Dendritic cell treated with granulocyte-macrophage colony-stimulating factor and Interleukin-4, amounts not matched to agents 40 ng/mL and 50 ng/mL, for 4 days (primary cell): ENCODE data around the gene AEBP1.

ENCODE experiments used
- H3K27ac Mint-ChIP-seq: one replicate; pipeline ENCODE4 v1.8.0; 2022; ENCODE audit warnings: mild to moderate bottlenecking, mixed read lengths
- H3K27me3 Mint-ChIP-seq: one replicate; pipeline ENCODE4 v1.8.0; 2022; ENCODE audit warnings: mild to moderate bottlenecking, mixed read lengths
- H3K36me3 Mint-ChIP-seq: one replicate; pipeline ENCODE4 v1.8.0; 2022; ENCODE audit warnings: low read depth, mixed read lengths
- H3K4me1 Mint-ChIP-seq: one replicate; pipeline ENCODE4 v1.8.0; 2022; ENCODE audit warnings: low read depth, mixed read lengths
- H3K4me3 Mint-ChIP-seq: one replicate; pipeline ENCODE4 v1.8.0; 2022; ENCODE audit warnings: mild to moderate bottlenecking, moderate library complexity, mixed read lengths
- H3K9me3 Mint-ChIP-seq: one replicate; pipeline ENCODE4 v1.8.0; 2022; ENCODE audit warnings: mixed read lengths
- intact Hi-C: fragments of 100-400 bp; cut with micrococcal nuclease; formaldehyde crosslinking; loops from one replicate; pipeline ENCODE4 v1.15.0; 2022

Gene AEBP1

DNA sequence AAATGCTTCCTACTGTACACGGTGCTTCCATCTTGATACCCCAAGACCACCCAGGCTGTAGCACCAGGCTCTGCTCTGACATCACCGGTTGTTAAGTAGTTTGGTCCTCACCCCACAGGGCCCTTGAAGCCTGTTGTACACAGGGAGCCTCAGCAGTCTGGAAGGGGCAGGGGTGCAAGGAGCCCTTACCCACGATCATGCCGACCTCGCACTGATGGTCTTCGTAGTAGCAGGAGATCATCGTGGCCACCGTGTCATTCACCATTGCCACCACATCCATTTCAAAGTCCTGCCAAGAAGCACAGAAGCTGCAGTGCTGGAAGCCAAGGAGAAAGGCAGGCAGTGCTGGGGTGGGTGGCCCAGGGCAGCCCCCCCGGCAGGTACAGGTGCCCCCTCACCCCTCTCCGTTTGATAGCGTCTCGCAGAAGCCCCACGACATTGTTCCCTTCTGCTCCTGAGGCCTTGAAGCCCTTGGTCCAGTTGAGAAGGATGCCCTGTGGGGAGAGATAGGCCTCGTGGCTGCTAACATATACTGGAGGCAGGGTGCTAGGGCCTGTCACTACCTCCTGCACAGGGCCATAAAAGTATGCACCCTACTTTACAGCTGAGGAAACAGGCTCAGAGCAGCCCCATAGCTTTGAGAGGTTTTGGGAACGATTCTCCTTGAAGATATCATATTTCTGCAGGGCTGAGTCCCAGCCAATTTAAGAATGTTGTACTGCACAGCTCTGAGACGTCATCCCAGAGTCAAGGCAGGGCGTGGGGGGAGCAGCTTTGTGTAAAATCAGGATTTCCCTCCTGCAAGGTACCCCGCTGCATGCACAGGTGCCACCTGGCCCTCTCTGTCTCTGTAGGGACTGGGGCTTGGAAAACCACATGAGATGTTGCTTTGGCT is 45.7 kb downstream of the AEBP1 start:
- intact Hi-C loops, result no loop called here
- no peak overlapping the region for H3K4me3 Mint-ChIP-seq
- peaks cover 23% of the 10 kb centered on the region for H3K4me1 Mint-ChIP-seq
- H3K27me3 Mint-ChIP-seq, result peaks cover 31% of the 10 kb centered on the region
- no peaks in the 10 kb centered on the region for H3K9me3 Mint-ChIP-seq
- no peaks in the 10 kb centered on the region for H3K36me3 Mint-ChIP-seq
- peak overlapping the region; percentile 1 for H3K27ac Mint-ChIP-seq

DNA sequence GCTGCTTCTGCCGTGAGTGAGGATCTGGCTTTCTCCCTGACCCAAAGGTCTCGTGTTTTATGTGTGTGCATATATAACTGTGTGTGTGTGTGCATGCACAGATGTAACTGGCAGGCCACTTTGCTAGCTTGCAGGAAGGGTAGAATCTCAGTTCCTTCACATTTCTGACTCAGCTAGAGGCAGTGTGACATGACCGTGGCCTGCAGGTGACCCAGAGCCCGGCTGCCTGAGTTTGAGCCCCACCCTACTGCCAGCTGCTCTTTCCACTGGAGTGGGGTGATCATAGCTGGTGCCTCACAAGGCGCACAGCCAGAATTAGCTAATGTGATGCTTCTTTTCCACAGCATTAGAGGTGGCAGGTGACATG is 46.3 kb downstream of the AEBP1 start:
- intact Hi-C loops, result no loop called here
- Mint-ChIP-seq H3K4me3 (no peak overlapping the region), H3K4me1 (peaks cover 17% of the 10 kb centered on the region), H3K36me3 (no peaks in the 10 kb centered on the region), H3K9me3 (no peaks in the 10 kb centered on the region), H3K27me3 (peaks cover 24% of the 10 kb centered on the region), H3K27ac (peak overlapping the region; percentile 1)

DNA sequence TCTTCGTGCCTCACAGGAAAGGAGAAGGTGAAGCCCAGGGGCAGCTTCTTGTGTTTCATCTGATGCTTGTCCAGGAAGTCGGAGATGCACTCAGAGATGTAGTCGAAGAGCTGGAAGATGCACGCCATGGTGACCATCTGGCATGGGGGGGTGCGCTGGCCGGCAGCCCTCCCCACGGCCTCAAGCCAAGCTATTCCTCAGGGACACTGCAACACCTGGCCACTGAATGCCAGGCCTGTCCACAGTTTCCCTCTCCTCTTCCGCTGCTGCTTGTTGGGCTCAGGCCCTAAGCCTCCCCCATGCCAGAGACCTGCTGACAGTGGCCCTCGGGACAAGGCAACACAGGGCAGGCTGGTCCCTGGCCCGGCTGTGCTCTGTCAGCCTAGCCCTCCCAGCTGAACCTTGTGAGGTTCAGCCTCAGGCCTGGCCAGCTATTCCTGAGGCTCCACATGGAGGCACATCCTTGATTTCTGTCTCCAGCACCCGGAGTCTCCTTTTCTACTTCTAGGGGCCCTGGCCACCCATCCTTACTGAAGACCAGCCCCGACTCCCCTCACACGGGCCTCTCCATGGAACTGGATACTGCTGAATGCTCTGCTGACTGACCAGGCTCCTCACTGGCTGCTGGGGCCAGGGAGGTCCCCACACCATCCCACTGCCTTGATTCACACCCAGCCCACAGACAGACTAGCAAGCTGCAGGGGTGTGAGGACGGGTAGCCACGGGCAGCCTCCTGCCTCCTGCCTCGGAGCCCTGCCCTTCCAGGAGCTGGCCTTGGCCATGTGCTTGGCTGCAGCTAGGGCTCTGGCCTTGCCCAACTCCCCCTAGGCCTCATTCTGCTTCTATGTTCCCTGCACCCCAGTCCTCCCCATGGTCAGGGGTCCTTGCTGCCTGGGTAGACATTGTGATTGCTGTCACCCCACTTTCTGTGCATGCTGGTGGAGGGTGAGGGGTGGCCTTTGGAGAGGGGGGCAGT is 47.1 kb downstream of the AEBP1 start:
- no peaks in the 10 kb centered on the region for H3K9me3 Mint-ChIP-seq

DNA sequence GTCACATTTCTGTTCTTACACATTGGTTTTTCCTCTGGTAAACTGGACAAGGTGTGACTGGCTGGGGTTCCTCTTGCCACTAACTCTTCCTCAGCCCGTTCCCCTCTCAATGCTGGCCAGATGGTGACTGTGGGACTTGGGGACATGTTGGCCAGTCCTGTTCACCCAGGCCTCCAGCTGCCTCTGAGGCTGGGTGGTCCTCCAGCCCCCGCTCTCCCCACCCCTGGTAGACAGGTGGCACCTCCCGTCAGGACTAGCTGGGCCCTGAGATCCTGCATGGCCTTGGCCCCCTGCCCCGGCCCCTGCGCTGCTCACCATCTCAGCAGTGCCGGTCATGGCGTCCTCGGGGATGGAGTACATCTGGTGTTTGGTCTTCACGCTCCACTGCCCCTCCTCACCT is 47.8 kb downstream of the AEBP1 start:
- Mint-ChIP-seq H3K4me3 (no peak overlapping the region), H3K4me1 (peaks cover 6% of the 10 kb centered on the region), H3K9me3 (no peaks in the 10 kb centered on the region), H3K27ac (peak overlapping the region; percentile 42), H3K36me3 (no peaks in the 10 kb centered on the region), H3K27me3 (peaks cover 11% of the 10 kb centered on the region)
- intact Hi-C loops, result no loop called here

More for the DNA sequence above, 47.1 kb downstream of the AEBP1 start:
- Mint-ChIP-seq H3K27ac (peak overlapping the region; percentile 1), H3K36me3 (no peaks in the 10 kb centered on the region), H3K27me3 (peaks cover 18% of the 10 kb centered on the region), H3K4me3 (no peak overlapping the region), H3K4me1 (peaks cover 9% of the 10 kb centered on the region)
- intact Hi-C loops, result no loop called here

DNA sequence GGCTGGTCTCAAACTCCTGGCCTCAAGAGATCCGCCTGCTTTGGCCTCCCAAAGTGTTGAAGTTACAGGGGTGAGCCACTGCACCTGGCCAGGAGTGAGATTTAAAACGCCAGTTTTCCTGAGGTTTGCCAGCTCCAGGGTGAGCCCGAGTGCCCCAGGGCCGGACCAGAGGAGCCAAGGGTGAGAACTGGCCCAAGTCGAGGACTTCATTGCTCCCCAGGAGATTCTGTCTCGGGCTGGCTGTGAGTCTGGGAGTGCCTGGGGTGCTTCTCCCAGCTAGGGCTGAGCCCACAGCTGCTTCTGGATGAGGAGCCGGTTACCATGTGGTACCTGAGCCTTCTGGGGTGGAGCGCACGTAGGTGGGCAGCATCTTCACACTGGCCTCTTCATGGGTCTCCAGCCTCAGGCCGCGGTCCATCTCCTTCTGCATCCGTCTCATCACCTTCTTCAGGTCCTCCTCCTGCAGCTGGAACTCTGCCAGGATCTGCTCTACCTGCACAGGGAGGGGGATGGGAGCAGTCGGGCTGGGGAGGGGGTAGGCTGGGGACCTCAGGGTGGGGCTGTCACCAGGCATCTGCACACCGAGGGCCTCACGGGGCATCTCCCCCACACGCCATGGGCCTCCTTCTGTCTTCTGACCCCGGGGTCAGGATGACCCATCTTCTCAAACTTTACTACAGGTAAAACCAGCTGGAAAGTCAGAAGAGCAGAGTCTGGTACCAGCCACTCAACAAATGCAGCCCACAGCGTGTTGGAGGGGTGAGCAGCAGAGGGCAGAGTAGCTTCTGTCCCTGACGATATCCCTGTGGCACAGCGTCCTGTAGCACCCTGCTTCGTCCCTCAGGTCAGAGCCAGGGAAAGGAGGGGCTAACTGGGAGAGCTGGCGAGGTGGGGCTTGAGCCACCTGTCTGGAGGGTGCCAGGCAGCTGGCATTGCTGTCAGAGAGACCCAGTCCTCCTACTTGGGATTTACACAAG is 49.1 kb downstream of the AEBP1 start:
- Mint-ChIP-seq H3K36me3 (no peaks in the 10 kb centered on the region), H3K4me1 (peaks cover 6% of the 10 kb centered on the region), H3K27me3 (peaks cover 2% of the 10 kb centered on the region), H3K4me3 (no peak overlapping the region), H3K9me3 (no peaks in the 10 kb centered on the region), H3K27ac (peak overlapping the region; percentile 42)
- intact Hi-C loops, result no loop called here

DNA sequence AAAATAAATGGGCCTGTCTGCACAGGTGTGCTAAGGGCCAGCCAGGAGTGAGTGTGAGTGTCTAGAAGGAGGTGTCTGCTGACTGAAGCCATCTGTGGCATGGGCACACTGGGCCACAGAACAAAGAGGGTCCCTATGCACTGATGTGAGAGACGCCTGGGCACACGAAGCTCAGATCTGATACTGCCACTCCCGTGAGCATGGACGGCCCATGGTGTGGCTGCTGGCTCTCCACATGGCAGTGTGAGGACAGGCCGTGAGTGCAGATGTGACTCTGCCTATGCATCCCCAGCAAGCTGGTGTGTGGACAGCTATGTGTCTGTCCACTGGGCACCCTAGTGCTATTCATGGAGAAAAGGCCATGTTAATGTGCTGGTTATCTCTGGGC is 49.8 kb downstream of the AEBP1 start:
- no peak overlapping the region for H3K4me3 Mint-ChIP-seq
- H3K27me3 Mint-ChIP-seq, result no peaks in the 10 kb centered on the region
- no peak overlapping the region for H3K27ac Mint-ChIP-seq

DNA sequence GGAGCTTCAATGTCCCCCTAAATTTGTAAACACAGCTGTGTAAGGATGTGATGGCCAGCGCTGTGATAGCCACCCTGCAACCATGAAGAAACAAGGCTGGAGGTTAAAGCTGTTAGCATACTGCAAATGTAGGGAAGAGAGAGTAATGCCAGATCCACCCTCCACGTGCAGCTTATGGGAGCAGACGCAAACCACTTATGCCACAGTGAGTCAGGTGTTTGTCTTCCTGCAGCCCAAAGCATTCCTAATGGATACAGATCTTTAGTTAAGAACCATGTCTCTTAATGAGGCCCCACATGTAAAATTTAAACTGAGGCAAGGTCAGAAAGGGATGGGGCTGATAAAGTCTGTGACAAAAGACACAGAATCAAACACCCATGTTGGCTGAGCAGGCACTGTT is 50.6 kb downstream of the AEBP1 start:
- Mint-ChIP-seq H3K9me3 (no peaks in the 10 kb centered on the region), H3K27me3 (no peaks in the 10 kb centered on the region), H3K36me3 (no peaks in the 10 kb centered on the region), H3K4me1 (peaks cover 6% of the 10 kb centered on the region), H3K4me3 (no peak overlapping the region), H3K27ac (no peak overlapping the region)
- intact Hi-C loops, result no loop called here

More for the DNA sequence above, 49.8 kb downstream of the AEBP1 start:
- intact Hi-C loops, result no loop called here
- H3K9me3 Mint-ChIP-seq, result no peaks in the 10 kb centered on the region
- H3K4me1 Mint-ChIP-seq, result peaks cover 6% of the 10 kb centered on the region
- H3K36me3 Mint-ChIP-seq, result no peaks in the 10 kb centered on the region

DNA sequence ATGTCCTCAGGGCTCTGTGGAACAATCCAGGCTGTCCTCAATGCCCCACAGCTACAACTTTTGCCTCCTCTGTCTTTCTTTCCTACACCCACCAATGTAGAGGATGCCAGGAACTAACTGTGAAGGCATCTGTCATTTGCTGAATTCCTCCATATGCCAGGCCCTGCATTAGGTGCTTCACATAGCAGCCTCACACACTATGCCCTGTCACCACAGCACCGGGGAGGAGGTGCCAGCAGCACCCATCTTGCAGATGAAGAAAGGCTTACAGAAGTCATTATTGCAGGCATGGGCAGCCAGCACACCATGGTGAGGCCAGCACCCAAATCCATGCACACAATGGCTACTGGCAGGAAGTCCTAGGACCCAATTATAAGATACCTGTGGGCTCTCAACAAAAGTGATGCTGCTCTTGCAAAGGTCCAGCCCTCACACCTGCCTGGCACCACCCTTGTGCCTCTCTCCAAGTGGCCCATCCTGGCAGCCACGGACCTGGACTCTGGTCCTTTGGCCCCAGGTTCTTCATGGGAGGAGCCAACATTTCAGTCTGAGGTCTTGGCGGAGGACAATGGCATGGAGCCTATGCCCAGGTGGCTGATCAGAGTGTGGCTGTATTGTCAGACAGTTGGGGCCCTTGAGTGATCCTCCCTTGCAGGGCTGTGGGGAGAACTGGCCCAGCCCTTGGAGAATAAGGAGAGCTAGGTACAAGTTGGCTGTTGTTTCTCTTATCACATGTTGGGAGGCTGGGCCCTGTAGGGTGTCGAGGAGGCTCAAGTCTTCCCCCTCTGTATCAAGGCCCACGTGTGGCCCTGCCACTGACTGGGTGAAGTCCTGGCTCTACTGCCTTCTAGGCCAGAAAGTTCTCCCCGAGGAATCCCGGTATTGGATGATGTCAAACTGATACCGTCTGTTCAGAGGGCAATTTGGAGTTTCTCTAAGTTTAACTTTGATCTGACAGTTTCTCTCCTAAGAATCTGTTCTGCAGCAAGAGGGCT is 51.3 kb downstream of the AEBP1 start:
- Mint-ChIP-seq H3K36me3 (no peaks in the 10 kb centered on the region), H3K27me3 (no peaks in the 10 kb centered on the region), H3K4me3 (no peak overlapping the region), H3K4me1 (peaks cover 6% of the 10 kb centered on the region), H3K9me3 (no peaks in the 10 kb centered on the region), H3K27ac (no peak overlapping the region)
- intact Hi-C loops, result no loop called here

DNA sequence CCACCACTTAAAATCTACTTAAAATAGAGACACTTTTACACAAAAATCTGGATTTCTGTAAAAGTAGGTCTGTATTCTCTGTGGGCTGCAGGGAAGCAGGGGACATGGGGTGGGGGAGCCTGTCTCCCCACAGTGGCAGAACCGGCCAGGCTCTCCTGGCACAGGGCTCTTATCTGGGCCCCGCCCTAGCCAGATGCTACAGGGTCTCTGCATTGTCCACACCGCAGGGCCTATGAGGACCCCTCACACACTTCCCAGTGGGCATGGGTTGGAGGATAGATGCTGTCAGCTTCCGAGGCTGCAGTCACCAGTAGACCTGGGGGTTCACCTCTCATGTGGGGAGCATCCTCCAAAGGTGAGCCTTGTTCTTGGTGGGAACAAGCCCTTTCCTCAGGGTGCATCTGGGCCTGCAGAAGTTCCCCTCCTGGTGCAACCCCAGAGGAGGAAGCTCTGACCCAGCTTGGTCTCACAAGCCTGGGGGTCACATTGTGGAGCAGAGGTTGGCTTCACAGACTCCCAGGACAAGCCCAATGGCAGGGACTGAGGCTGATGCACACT is 52.4 kb downstream of the AEBP1 start:
- no peaks in the 10 kb centered on the region for H3K9me3 Mint-ChIP-seq
- H3K36me3 Mint-ChIP-seq, result no peaks in the 10 kb centered on the region
- no peak overlapping the region for H3K4me3 Mint-ChIP-seq
- H3K27me3 Mint-ChIP-seq, result no peaks in the 10 kb centered on the region
- no peak overlapping the region for H3K27ac Mint-ChIP-seq
- H3K4me1 Mint-ChIP-seq, result peaks cover 6% of the 10 kb centered on the region
- intact Hi-C loops, result no loop called here

DNA sequence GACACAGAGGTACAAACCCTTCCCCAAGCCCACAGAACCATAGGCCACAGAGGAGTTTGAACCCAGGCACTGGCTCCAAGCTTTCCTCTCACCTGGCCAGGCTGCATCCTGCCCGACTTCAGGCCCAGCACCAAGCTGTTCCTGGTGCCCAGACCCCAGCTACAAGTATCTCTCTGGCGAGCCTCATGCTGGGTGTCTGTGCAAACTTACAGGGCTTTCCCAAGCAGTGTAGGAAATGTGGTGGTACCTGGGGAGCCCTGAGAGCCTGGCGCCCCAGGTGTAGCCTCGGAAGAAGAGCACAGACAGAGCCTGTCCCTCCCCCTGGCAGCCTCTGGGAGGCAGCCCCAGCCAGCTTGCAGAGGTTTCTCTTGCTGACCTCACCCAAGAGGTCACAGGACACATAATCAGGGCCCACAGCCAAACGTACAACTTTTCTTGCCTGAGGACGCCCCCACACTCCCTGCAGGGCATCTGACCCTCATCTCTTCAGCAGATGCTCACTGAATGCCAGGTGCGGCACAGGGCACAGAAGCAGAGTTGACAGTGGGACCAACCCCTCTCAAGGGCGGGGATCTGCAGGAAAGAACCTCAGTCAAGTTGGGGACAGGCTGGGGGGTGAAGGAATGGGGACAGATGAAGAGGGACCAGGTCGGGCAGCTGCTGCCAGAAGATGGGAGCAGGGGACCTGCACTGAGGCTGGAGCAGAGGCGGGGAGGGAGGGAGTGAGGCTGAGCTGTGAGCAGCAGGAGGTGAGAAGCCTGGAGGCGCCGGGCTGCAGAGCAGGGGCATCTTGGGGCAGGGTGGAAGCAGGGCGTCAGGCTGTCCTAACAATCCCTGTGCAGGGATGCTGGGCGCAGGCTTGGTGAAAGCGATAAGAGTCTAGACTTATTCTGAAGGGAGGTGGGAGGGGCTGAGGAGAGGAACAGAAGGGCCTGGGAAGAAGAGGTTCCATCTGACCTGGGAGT is 53.3 kb downstream of the AEBP1 start:
- no peaks in the 10 kb centered on the region for H3K27me3 Mint-ChIP-seq
- no peaks in the 10 kb centered on the region for H3K36me3 Mint-ChIP-seq
- peaks cover 2% of the 10 kb centered on the region for H3K4me1 Mint-ChIP-seq
- H3K27ac Mint-ChIP-seq, result no peak overlapping the region
- H3K9me3 Mint-ChIP-seq, result no peaks in the 10 kb centered on the region
- intact Hi-C loops, result no loop called here
- H3K4me3 Mint-ChIP-seq, result no peak overlapping the region

DNA sequence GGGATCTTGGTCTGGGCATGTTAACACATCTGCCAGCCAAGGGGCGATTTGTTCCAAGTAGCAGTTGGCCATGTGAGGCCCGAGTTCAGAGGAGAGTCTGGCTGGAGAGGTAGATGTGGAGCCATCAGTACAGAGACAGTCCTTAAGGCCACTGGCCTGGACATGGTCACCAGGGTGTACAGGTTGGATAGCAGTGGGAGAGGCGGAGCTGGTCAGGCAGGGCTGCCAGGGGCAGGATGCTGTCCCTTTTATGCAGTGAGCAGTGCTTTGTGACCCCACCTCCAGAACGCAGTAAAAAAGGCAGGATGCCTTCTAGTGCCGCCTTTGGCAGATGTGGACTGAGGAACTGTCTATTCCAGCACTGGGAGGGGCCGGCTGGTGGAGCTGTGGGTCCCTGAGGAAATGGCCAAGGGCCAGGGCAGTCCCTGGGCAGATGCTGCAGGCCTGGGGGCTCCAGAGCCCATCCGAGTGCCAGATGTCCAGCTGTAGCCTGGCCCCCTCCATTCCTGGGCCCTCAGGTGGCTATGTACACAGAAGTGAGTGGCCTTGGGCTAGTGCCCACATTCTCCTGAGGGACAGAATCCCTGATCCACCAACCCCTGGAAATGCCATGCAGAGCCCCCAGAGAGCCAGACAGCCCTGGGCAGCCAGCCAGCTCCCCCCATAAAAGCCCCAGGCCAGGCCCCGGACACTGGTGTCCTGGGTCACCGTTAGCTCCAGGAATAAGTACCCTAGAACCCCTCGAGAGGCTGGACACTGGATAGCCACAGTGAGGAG is 54.1 kb downstream of the AEBP1 start:
- H3K27me3 Mint-ChIP-seq, result peaks cover 3% of the 10 kb centered on the region
- H3K9me3 Mint-ChIP-seq, result no peaks in the 10 kb centered on the region
- H3K4me1 Mint-ChIP-seq, result no peaks in the 10 kb centered on the region
- intact Hi-C loops, result no loop called here
- no peaks in the 10 kb centered on the region for H3K36me3 Mint-ChIP-seq
- no peak overlapping the region for H3K27ac Mint-ChIP-seq
- no peak overlapping the region for H3K4me3 Mint-ChIP-seq
